ENCODE measurements around the gene PLOD1.
"Not testable (repeated sequence)": the region's sequence is repeated elsewhere in the genome, so short reads cannot be mapped to it uniquely, and the experiment has no call there.

Gene PLOD1

GRCh38 chr1:12006167-12006921 is 71.8 kb downstream of the PLOD1 start:
- DNase-seq (ENCODE audit: low read depth), result no peak

GRCh38 chr1:12007204-12007603 is 72.7 kb downstream of the PLOD1 start:
- no peak for DNase-seq (ENCODE audit: low read depth)

DNA sequence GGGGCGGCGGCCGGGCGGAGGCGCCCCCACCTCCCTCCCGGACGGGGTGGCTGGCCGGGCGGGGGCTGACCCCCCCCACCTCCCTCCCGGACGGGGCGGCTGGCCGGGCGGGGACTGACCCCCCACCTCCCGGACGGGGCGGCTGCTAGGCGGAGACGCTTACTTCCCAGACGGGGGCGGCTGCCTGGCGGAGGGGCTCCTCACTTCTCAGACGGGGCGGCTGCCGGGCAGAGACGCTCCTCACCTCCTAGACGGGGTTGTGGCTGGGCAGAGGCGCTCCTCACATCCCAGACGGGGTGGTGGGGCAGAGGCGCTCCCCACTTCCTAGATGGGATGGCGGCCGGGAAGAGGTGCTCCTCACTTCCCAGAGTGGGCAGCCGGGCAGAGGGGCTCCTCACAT is 73.8 kb downstream of the PLOD1 start:
- not testable (repeated sequence) for DNase-seq (ENCODE audit: low read depth)

DNA sequence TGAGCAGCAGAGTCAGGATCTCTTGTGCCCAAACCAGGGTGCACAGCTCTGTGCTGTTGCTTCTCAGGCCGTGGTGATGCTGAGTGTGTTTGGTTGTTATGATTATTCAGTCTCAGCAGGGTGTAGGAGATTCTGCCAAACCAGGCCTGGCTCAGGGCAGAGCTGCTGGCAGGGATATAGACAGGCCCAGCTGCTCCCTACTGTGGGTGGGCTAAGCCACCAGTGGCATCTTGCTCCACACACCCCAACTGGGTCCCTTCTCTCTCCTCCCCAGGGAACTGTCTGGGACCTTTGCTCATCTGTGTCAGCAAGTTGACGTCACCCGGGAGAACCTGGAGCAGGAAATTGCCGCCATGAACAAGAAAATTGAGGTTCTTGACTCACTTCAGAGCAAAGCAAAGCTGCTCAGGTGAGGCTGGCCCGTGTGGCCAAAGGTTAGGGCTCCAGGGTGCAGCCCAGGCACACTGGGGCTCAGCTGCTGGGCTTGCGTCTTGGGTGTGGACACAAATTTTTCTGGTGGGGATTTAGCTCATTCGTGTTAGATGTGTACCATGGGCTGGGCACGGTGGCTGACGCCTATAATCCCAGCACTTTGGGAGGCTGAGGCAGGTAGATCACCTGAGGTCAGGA is 74.9 kb downstream of the PLOD1 start:
- DNase-seq (ENCODE audit: low read depth), result no peak

- DNase-seq (ENCODE audit: low read depth), result no peak
Measured at GRCh38 chr1:12010746-12011570, 76.4 kb downstream of the PLOD1 start.

- DNase-seq (ENCODE audit: low read depth), result no peak
Measured at GRCh38 chr1:12011998-12012397, 77.5 kb downstream of the PLOD1 start.

DNA sequence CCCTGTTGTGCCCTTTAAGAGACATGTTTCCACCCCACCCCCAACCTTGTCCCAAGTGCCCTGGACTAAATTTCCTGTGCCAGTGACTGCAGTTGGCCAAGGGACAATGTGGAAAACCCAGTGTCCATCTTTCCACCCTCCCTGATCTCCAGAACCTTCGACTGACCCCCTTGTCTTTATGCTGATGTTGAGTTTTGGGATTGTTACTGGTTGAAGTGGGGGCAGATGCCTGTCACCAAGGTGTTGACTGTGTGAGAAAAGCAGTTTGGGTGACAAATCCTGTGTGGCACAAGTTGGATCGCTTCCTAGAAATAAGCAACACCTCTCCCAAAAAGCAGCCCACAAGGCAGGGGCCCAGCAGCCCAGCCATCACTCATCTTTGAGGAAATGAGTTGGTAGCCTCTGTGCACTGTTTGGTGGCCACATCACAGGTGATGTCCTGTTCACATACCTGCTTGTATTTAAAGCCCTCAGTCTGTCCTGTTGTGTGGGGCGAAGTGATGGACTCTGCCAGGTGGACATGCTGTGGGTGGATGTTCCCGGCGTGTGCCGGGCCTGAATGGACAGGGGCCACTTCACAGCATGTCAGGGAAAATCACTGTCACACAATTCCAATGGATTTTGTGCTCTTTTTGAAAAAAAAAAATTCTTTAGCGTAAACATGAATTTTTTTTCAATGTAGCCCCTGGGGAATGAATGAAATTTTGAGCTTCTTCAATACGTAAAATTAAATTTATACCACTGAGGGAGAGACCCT is 78.2 kb downstream of the PLOD1 start:
- DNase-seq (ENCODE audit: low read depth), result no peak

- DNase-seq (ENCODE audit: low read depth), result no peak
Measured at GRCh38 chr1:12014141-12014991, 79.8 kb downstream of the PLOD1 start.

DNA sequence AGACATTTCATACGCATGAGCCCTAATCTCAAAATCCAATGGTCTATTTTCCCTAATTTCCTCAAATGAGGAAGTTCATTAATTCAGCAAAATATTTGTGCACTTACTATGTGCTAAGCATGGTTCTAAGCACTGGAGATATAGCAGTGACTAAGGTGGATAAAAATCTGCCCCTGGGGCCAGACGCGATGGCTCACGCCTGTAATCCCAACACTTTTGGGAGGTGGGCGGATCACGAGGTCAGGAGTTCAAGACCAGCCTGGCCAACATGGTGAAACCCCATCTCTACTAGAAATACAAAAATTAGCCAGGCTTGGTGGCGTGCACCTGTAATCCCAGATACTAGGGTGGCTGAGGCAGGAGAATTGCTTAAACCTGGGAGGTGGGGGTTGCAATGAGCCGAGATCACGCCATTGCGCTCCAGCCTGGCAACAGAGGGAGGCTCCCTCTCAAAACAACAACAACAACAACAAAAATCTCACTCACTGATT is 80.5 kb downstream of the PLOD1 start:
- DNase-seq (ENCODE audit: low read depth), result no peak

DNA sequence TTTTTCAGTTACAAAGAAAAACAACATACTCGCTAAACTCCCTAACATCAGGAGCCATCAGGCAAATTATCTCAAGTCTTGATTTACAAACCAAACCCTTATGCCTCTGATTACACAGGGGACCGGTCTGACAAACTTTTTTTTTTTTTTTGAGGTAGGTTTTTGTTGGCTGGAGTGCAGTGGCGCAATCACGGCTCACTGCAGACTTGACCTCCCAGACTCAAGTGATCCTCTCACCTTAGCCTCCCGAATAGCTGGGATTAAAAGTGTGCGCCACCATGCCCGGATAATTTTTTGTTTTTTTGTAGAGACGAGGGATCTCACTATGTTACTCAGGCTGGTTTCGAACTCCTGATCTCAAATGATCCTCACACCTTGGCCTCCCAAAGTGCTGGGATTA is 81.0 kb downstream of the PLOD1 start:
- DNase-seq (ENCODE audit: low read depth), result no peak

DNA sequence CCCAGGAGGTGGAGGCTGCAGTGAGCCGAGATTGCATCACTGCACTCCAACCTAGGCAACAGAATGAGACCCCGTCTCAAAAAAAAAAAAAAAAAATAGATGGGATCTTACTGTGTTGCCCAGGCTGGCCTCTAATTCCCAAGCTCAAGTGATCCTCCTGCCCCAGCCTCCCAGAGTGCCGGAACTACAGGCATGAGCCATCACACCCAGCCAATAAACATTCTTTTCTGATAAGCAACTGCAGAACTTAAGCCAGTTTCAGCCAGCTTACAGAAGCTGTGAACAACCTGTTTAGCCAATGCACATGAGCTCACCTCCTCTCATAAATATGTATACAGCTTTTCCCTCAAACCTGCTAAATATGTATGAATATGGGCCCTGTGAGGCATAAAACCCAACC is 81.7 kb downstream of the PLOD1 start:
- DNase-seq (ENCODE audit: low read depth), result no peak

- no peak for DNase-seq (ENCODE audit: low read depth)
Measured at GRCh38 chr1:12019858-12020509, 85.5 kb downstream of the PLOD1 start.

DNA sequence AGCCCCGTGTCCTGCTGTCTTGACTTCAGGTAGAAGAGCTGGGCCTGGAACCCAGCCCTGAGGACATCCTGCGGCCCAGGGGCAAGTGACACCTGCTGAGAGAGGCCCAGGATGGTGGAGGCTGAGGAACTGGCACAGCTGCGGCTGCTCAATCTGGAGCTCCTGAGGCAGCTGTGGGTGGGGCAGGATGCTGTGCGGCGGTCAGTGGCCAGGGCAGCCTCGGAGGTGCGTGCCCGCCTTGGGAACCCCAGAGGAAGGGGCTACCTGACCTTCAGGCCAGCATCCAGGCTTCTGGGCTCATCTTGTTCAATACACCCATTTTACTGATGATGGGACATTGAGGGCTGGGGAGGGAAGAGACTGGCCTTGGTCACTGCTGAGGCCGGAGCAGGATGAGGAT is 87.1 kb downstream of the PLOD1 start:
- no peak for DNase-seq (ENCODE audit: low read depth)

DNA sequence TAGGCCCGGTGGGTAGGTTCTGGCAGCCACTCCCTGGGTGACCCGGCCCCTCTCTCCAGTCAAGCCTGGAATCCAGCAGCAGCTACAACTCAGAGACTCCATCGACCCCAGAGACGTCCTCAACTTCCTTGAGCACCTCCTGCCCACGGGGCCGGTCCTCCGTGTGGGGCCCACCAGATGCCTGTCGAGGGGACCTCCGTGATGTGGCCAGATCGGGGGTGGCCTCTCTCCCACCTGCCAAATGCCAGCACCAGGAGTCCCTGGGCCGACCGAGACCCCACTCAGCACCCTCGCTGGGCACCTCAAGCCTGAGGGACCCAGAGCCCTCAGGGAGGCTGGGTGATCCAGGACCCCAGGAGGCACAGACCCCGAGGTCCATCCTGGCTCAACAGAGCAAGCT is 87.5 kb downstream of the PLOD1 start:
- DNase-seq (ENCODE audit: low read depth), result no peak
